Stimulated activated CD8-positive, alpha-beta memory T cell treated with anti-CD3 and anti-CD28 coated beads, Interleukin-15, amount 100 ng/mL, for 48 hours (primary cell): Measurements from ENCODE around the gene LEFTY2.
"Not testable (repeated sequence)": the region's sequence is repeated elsewhere in the genome, so short reads cannot be mapped to it uniquely, and the experiment has no call there.

Source experiments
- DNase-seq, 2 donors: peaks; one replicate each; pipeline ENCODE4 v3.0.0-alpha.2; 2020; ENCODE audit warnings: low read depth in 2 of 2

LEFTY2 gene

DNA sequence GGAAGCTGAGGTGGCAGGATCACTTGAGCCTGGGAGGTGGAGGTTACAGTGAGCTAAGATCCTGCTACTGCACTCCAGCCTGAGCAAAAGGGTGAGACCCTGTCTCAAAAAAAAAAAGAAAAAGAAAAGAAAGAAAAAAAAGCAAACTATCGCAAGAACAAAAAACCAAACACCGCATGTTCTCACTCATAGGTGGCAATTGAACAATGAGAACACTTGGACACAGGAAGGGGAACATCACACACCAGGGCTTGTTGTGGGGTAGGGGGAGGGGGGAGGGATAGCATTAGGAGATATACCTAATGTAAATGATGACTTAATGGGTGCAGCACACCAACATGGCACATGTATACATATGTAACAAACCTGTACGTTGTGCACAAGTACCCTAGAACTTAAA lies 11.6 kb downstream of the LEFTY2 start:
- not testable (repeated sequence) for DNase-seq

GRCh38 chr1:225928186-225929175 lies 12.5 kb downstream of the LEFTY2 start:
- DNase-seq = no peak

GRCh38 chr1:225926551-225927113 lies 14.4 kb downstream of the LEFTY2 start:
- DNase-seq = no peak

DNA sequence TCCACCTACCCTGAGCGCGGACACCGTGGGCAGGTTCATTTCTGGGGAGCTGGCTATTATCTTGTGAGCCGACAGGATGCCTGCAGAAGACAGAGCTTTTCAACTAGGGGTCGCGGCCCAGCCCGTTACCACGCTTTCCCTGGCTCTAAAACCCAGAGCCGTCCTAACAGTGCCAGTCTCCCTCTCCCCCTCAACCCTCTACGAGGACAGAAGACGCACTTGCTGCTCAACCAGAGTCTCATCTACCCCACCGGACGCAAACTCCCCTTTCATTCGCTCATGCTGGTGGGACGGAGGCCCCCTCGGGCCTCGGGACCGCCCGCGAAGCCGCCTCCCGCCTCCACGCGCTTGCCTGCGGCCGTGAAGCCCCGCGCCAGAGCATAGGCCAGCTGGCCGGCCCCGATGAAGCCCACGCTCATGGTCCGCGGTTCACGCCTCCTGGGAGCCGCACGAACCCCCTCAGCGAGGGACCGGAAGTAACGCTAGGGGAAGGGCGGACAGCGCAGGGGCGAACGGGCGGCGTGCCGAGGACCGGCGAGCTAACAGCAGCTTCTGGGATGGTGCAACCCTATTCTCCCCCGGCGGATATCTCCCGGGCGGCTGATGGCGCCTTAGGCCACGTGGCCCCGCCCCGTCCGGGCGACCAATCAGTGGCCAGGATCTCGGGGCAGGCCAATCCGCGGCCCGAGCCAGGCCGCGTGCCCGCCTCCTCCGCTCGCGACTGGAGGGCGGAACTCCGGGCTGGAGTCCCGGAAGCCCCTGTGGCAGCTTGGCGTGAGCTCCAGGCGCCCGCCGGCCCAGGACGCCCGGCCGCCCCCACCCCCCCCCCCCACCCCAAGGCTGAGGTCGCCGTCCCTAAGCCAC lies 17.1 kb downstream of the LEFTY2 start, which contains the start of gene PYCR2:
TSS of gene PYCR2 (minus strand) at position 559 of the 864 bp plus-strand sequence. CDS start at position 419, 140 bp downstream.
- peak; percentile 95 to 96 for DNase-seq

DNA sequence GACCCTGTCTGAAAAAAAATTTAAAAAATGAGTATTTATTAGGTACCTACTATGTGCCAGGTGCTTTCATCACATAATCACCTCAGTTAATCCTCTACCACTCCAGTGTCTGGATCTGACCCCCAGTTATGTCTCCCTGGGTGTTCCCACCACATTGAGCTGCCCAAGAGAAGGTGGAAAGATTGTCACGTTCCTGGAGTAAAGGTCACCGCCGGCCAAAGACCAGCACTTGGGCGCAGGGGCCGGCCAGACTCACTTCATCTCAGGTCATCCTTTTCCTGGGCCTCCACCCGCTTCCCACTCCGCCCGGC lies 17.7 kb downstream of the LEFTY2 start:
- no peak for DNase-seq

- DNase-seq = no peak
These were observed 19.0 kb downstream of the LEFTY2 start for GRCh38 chr1:225921734-225922709.

DNA sequence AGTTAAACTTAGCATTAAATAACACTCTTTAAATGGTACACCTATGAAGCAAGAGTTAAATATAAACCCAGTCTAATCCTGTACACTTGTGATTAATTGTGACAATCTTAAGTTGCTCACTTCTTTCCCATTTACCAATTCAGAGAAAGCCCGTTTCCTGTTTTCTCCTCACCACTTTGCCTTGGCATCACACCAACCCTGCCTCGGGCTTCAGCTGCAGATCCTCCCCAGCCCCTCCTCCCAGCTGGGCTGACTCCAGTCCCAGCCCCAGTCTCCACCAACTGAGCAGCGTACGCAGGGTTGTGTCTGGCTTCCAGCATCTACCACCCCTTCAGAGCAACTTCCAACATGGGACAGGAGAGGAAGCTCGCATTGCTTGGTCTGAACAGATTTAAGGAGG lies 21.1 kb downstream of the LEFTY2 start:
- no peak for DNase-seq

DNA sequence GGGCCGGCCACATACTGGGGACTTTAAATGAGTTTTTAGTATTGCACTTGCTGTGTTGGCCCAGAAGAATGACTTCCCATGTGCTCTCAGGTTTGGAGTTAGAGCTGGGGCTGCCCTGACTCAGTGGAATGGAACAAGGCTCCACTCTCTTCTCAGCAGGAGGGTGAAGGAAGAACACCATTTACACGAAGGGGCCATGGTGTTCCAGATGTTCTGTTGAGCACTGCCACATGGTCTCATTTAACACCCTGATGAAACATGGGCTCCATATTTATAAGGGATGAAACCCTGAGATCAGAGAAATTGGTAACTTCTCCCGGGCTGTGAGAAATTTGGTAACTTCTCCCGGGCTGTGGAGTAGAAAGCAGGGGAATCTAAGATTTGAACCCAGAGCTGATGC lies 22.7 kb downstream of the LEFTY2 start:
- DNase-seq = no peak

DNA sequence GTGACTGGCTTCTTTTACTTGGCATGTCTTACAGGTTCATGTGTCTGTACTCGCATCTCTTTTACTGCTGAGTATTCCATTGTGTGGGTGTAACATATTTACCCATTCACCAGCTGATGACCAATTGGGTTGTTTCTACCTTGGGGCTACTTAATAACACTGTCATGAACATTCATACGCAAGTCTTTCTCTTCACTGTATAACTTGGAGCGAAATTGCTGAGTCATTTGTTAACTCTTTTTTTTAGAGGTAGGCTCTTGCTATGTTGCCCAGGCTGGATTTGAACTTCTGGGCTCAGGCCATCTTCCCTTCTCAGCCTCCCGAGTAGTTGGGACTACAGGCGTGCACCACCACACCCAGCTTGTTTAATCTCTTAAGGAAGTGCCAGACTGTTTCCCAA lies 23.5 kb downstream of the LEFTY2 start:
- DNase-seq = no peak

DNA sequence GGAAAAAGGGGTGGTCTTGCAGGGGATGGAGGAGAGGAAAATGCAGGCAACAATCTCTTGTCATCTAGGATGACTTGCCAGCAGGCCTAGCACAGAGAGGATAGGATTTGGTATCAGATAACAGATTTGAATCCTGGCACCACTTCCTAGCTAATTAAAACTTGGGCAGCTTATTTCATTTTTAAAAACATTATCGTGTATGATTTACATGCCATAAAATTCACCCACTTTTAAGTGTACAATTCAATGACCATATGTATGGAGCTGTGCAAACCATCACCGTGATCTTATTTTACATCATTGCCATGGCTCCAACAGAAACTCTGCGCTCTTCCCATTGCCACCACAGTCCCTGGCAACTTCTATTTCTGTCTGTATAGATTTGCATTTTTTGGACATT lies 23.9 kb downstream of the LEFTY2 start:
- no peak for DNase-seq

- DNase-seq = no peak
These were observed 25.5 kb downstream of the LEFTY2 start for GRCh38 chr1:225915538-225915991.

DNA sequence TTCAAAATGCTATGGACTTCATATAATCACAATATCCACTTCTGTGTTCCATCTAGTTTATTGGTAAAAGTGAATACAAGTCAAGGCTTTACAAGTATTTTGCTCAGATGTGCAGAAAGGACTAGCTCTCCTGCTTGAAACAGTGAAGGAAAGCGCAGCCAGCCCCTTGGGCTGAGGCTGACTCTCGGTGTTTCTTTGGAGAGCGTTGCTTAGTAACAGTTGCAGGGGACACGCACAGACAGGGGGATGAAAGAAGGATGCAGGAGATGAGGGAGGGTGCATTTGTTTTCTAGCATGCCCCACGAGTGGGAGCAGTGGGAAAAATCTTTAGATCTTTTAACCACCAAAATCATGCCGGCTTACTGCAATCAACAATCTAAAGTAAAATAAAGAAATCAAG lies 26.1 kb downstream of the LEFTY2 start:
- DNase-seq = no peak

GRCh38 chr1:225914391-225914790 lies 26.6 kb downstream of the LEFTY2 start:
- DNase-seq = no peak

DNA sequence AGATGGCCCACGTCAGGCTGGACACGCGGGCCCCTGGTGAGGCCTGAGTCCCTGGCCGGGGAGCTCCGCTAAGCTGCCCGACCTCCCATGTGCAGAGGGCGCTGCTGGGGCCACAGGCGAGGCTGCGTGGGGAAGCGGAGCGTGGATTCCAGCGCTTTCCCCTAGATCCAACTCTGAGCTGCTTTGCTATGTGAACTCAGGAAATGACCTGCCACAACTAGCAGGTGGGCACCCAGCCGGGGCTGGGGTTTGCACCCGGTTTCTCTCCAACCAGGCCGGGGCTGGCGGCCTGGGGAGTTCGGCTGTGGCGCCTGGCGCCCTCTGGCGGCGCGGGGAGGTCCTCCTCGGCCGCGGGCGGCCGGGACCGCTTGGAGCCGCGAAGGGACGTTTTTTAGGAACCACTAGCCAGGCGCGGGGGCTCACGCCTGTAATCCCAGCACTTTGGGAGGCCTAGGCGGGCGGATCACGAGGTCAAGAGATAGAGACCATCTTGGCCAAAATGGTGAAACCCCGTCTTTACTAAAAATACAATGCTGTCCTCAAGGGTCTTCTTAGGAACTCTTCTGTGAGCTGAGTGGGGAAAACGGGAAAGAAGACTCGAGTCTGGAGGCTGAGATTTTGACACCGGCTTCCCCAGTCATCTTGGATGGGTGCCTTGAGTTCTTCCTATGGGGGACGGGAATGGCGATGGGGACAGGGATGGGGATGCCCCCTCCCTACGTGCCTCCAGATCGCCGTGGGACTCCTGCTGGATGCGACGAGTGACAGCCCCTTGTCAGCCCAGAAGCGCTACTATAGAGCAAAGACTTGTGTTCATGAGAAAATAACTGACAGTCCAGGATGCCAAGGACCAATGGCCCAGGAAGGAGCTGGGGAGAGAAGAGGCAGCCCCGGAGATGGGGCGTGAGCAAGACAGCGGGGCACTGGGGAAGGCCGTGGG lies 29.6 kb downstream of the LEFTY2 start:
- peak; percentile 43 to 49 for DNase-seq

- no peak for DNase-seq
These were observed 31.5 kb downstream of the LEFTY2 start for GRCh38 chr1:225909477-225909876.

GRCh38 chr1:225908773-225909172 lies 32.2 kb downstream of the LEFTY2 start:
- no peak for DNase-seq

DNA sequence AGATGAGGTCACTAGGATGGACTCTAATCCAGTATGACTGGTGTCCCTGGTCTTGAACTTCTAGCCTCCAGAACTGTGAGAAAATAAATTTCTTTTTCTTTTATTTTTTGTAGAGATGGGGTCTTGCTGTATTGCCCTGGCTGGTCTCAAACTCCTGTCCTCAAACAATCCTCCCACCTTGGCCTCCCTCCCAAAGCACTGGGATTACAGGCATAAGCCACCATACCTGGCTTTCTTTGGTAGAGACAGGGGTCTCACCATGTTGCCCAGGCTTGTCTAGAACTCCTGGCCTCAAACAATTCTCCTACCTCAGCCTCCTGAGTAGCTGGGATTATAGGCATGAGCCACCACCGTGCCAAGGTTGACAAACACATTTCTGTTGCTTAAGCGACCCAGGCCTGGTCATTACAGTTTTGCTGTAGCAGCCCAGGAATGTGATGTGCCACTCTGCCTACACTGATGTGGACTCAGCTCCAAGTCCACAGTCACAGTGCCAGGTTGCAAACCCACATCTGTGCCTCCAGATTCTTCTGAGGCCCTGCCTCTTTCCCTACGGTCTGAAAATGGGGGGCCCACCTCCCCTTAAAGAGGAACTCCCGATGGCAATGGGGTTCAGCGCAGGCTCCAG lies 32.9 kb downstream of the LEFTY2 start:
- no peak for DNase-seq

- no peak for DNase-seq
These were observed 33.7 kb downstream of the LEFTY2 start for GRCh38 chr1:225907341-225907740.

DNA sequence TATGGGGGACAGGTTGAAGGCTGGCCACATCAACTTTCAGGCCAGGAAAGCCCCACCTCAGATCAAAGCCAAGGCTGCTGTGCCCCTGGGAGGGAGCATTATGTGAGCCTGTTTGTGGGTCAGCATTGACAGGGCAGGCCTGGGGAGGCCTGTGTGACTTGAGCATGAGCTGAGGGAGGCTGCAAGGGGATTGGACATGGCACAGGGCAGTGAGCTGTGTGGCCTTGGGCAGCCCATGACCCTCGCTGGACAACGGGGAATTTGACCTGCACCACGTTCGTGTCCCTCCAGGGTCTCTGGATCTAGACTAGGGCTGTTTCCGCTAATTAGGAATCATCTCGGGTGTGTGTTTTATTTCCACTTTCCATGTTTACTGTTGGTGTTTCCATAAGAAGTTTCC lies 34.6 kb downstream of the LEFTY2 start:
- no peak for DNase-seq
